ENCODE data around the gene DLG2.

Gene DLG2

DNA sequence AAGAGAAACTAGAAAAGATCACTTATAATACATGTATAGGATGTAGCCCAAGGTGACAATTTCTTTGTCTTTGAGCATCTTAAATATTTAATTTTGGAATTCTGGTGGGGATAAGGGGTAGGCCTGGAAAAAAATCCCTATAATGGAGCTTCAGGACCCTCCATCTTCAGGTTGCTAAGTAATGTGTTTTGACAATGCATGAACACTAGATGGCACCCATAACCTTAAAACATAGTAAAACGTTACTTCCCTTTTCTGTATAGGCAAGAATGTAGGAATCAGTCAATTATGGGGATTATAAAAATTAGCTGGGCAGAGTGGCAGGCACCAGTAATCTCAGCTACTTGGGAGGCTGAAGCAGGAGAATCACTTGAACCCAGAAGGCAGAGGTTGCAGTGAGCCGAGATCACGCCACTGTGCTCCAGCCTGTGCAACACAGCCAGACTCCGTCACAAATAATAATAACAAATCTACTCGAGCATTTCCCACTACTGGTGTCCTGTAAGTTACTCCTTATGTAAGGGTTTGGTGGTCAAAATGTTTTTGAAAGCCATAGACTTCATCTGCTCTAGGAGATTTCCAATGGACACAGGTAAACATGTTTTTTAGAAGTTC, 1799.1 kb downstream of the DLG2 start:
- Histone ChIP-seq H3K4me1 (ENCODE audit: insufficient read depth, low read length) (no peaks in the 10 kb centered on the region), H3K36me3 (ENCODE audit: insufficient read depth, low read length) (no peaks in the 10 kb centered on the region), H3K9ac (ENCODE audit: low read length) (no peak overlapping the region), H3K27me3 (ENCODE audit: control insufficient read depth in 1 of 2, insufficient read depth in 2 of 2, low read length in 2 of 2) (no peaks in the 10 kb centered on the region), H3K4me3 (ENCODE audit: low read depth in 1 of 2, low read length in 2 of 2) (peak overlapping the region; percentile 34 to 41), H3K27ac (ENCODE audit: low read depth, low read length) (no peak overlapping the region), H3K9me3 (ENCODE audit: low read length) (no peaks in the 10 kb centered on the region)

DNA sequence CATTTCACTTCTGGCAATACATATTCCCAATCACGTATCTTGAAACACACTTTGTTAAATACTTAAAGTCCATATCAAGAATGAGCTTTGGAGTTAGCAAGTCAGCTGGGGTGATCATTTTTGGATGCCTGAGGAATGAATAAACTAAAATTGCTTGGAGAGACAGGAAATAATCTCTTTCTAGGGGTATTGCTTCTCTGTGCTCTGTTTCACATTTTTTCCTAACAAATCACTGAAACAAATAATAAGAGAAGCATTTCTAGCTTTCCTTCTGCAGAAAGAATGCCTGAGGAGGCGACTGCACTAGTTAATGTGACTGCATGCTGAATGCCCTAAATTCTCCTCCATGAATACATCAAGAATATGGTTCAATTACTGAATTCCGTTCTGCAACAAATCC, 1799.6 kb downstream of the DLG2 start:
- H3K36me3 ChIP-seq (ENCODE audit: insufficient read depth, low read length): no peaks in the 10 kb centered on the region
- no peaks in the 10 kb centered on the region for H3K27me3 ChIP-seq (ENCODE audit: control insufficient read depth in 1 of 2, insufficient read depth in 2 of 2, low read length in 2 of 2)
- no peak overlapping the region for H3K9ac ChIP-seq (ENCODE audit: low read length)
- H3K9me3 ChIP-seq (ENCODE audit: low read length): no peaks in the 10 kb centered on the region
- no peak overlapping the region for H3K4me3 ChIP-seq (ENCODE audit: low read depth in 1 of 2, low read length in 2 of 2)
- no peaks in the 10 kb centered on the region for H3K4me1 ChIP-seq (ENCODE audit: insufficient read depth, low read length)
- no peak overlapping the region for H3K27ac ChIP-seq (ENCODE audit: low read depth, low read length)

DNA sequence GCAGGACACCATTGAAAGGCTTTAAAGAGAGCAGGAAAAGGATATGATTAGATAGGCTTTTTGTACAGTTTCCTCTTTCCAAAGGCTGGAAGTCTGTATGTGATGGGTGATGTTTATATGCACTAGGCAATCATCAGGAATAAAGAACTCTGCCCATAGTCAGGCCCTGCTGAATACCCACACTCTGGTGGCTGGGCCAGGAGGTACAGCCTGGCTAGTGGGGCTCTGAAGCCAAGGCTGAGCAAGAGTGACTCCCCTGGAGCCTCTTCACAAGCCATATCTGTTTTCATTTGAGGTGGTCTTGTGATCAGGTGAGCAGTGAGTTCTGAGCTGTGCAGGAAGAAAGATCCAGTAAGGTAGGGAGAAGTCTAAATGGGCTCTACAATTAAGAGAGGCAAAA, 1801.1 kb downstream of the DLG2 start:
- Histone ChIP-seq H3K27ac (ENCODE audit: low read depth, low read length) (no peak overlapping the region), H3K4me3 (ENCODE audit: low read depth in 1 of 2, low read length in 2 of 2) (no peak overlapping the region), H3K36me3 (ENCODE audit: insufficient read depth, low read length) (no peaks in the 10 kb centered on the region), H3K27me3 (ENCODE audit: control insufficient read depth in 1 of 2, insufficient read depth in 2 of 2, low read length in 2 of 2) (no peaks in the 10 kb centered on the region), H3K9ac (ENCODE audit: low read length) (no peak overlapping the region), H3K9me3 (ENCODE audit: low read length) (no peaks in the 10 kb centered on the region), H3K4me1 (ENCODE audit: insufficient read depth, low read length) (no peaks in the 10 kb centered on the region)

DNA sequence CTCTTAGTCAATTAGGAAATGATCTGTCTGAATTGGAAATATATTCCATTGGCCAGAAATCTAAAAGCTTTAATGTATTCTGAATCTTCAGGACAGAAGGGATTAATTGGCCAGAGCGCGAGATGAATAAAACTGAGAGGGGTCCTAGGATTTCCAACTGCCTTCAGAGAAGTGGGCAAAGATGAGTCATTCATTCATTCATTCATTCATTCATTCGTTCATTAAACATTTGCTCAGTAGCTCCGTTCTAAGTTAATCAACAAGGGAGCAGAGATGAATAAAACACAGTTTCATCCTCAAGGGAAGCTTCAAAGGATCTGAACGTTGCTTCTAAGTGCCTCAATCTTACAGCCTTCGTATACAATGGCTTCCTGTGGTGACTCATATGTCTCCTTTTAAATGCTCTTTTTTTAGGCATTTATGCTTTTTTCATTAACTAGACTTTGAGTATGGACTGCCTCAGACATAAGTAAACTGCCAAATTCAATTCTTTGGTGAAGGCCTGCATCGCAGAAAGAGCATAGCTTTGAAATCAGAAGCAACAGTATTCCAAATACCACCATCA, 1803.6 kb downstream of the DLG2 start:
- no peaks in the 10 kb centered on the region for H3K9me3 ChIP-seq (ENCODE audit: low read length)
- no peak overlapping the region for H3K4me3 ChIP-seq (ENCODE audit: low read depth in 1 of 2, low read length in 2 of 2)
- H3K27ac ChIP-seq (ENCODE audit: low read depth, low read length): no peak overlapping the region
- H3K27me3 ChIP-seq (ENCODE audit: control insufficient read depth in 1 of 2, insufficient read depth in 2 of 2, low read length in 2 of 2): no peaks in the 10 kb centered on the region
- H3K4me1 ChIP-seq (ENCODE audit: insufficient read depth, low read length): no peaks in the 10 kb centered on the region
- no peak overlapping the region for H3K9ac ChIP-seq (ENCODE audit: low read length)
- no peaks in the 10 kb centered on the region for H3K36me3 ChIP-seq (ENCODE audit: insufficient read depth, low read length)

DNA sequence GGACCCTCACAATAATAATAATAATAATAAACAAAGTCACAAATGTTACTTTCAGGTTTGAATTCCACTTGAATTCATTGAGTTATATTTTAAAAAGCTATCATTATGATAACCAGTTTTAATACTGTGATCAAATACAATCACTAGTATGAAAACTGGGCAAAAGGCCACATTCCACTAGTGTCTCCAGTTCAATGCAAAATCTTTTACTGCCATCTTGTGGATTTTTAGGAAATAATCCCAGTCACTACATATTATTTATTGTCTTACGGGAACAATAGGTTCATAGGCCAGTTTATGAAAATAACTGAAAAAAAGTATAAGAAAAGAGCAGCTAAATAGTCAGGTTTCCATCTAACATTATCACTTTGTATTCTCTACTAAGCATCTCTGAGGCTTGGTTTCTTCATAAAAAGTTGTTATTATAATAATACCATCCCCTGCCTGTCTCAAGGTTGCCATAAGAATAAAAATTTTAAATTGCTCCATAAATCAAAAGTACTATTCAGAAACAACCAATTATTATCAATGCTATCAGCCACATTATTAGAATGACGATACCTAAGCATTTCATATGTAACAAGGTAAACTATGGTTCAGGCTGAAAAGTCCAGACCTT, 1807.1 kb downstream of the DLG2 start:
- H3K9ac ChIP-seq (ENCODE audit: low read length): no peak overlapping the region
- H3K27ac ChIP-seq (ENCODE audit: low read depth, low read length): no peak overlapping the region
- no peaks in the 10 kb centered on the region for H3K36me3 ChIP-seq (ENCODE audit: insufficient read depth, low read length)
- no peaks in the 10 kb centered on the region for H3K9me3 ChIP-seq (ENCODE audit: low read length)
- no peak overlapping the region for H3K4me3 ChIP-seq (ENCODE audit: low read depth in 1 of 2, low read length in 2 of 2)
- H3K4me1 ChIP-seq (ENCODE audit: insufficient read depth, low read length): no peaks in the 10 kb centered on the region
- no peaks in the 10 kb centered on the region for H3K27me3 ChIP-seq (ENCODE audit: control insufficient read depth in 1 of 2, insufficient read depth in 2 of 2, low read length in 2 of 2)

DNA sequence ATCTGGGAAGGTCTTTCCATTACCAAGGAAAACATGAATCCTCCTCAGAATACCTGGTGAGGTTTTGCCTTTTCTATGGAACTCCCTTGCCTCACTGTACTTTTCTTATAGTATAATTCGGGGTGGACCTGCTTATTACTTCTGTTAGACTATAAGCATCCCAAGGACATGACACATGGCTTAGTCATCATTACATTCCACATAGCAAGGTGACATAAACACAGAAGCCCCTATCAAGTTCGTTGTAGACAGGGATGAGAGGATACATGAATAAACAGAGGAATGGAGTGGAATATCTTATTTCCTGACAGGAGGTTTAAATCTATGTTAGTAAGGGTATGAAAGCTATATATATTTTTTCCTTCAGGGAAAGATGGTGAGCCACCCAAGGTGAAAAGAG, 1808.8 kb downstream of the DLG2 start:
- H3K9me3 ChIP-seq (ENCODE audit: low read length): no peaks in the 10 kb centered on the region
- no peaks in the 10 kb centered on the region for H3K27me3 ChIP-seq (ENCODE audit: control insufficient read depth in 1 of 2, insufficient read depth in 2 of 2, low read length in 2 of 2)
- H3K27ac ChIP-seq (ENCODE audit: low read depth, low read length): no peak overlapping the region
- no peak overlapping the region for H3K4me3 ChIP-seq (ENCODE audit: low read depth in 1 of 2, low read length in 2 of 2)
- no peaks in the 10 kb centered on the region for H3K36me3 ChIP-seq (ENCODE audit: insufficient read depth, low read length)
- no peaks in the 10 kb centered on the region for H3K4me1 ChIP-seq (ENCODE audit: insufficient read depth, low read length)
- no peak overlapping the region for H3K9ac ChIP-seq (ENCODE audit: low read length)

DNA sequence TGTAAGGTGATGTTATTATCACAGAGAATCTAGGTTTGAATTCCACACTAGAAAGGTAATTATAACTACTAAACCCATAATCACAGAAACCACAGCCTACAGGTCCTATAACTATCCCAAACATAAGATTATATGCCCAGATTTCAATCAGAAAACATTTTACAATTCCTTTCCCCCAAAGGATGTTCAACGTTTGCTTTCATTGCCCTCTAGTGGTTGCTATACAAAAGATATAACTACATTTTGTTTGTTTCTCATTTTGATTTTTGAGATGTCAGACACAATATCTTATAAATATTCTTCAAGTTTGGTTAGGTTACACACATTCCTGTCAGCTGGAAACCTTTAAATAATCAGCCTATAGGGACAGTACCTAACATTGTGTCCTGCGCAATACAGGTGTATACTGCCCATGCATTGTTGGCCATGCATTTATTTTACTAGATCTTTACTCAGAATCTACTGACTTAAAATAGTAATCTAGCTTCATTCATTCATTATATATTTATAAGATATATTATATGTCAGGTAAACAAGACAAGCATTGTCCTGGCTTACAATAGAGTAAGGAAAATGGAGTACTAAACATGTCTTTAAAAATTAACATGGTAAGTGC, 1810.5 kb downstream of the DLG2 start:
- Histone ChIP-seq H3K27me3 (ENCODE audit: control insufficient read depth in 1 of 2, insufficient read depth in 2 of 2, low read length in 2 of 2) (no peaks in the 10 kb centered on the region), H3K27ac (ENCODE audit: low read depth, low read length) (no peak overlapping the region), H3K36me3 (ENCODE audit: insufficient read depth, low read length) (no peaks in the 10 kb centered on the region), H3K9me3 (ENCODE audit: low read length) (no peaks in the 10 kb centered on the region), H3K9ac (ENCODE audit: low read length) (no peak overlapping the region), H3K4me3 (ENCODE audit: low read depth in 1 of 2, low read length in 2 of 2) (no peak overlapping the region), H3K4me1 (ENCODE audit: insufficient read depth, low read length) (no peaks in the 10 kb centered on the region)

DNA sequence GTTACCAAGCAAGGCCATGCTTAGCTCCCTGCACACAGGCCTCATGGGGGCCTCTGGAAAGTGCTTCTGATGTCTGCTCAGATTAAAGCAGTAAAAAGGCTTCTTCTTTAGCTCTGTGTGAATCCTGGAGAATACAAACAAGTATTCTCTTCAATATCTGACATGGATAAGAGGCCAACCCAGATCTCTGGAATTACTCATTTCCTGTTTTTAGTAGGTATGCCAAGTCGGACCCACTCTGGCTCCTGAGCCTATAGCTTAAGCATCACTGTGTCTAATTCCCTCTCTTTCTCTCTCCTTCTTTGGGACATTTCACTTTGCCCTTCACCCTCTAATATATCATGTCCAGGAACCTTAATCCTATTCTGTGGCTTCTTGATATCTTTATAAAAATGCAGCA, 1811.4 kb downstream of the DLG2 start:
- no peaks in the 10 kb centered on the region for H3K27me3 ChIP-seq (ENCODE audit: control insufficient read depth in 1 of 2, insufficient read depth in 2 of 2, low read length in 2 of 2)
- no peaks in the 10 kb centered on the region for H3K4me1 ChIP-seq (ENCODE audit: insufficient read depth, low read length)
- no peaks in the 10 kb centered on the region for H3K36me3 ChIP-seq (ENCODE audit: insufficient read depth, low read length)
- no peak overlapping the region for H3K9ac ChIP-seq (ENCODE audit: low read length)
- H3K9me3 ChIP-seq (ENCODE audit: low read length): no peaks in the 10 kb centered on the region
- no peak overlapping the region for H3K27ac ChIP-seq (ENCODE audit: low read depth, low read length)
- no peak overlapping the region for H3K4me3 ChIP-seq (ENCODE audit: low read depth in 1 of 2, low read length in 2 of 2)

DNA sequence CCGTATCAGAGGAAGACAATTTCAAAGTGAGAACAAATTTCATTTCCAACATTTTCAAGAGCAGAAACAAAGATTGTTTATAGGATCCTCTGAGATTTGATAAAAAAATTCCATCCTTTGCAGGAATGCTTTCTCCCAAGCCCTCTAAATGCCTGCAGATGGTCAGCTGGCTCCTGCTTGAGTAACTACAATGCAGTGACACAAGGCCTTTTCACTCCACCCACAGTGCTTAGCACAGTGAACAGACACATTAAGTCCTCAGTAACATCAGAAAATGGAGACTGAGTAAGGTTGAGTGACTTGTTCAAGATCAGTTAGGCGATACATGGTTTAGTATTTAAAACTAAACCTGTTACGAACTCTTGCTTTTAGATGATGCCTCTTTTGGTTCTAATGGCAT, 1813.8 kb downstream of the DLG2 start:
- Histone ChIP-seq H3K27ac (ENCODE audit: low read depth, low read length) (no peak overlapping the region), H3K36me3 (ENCODE audit: insufficient read depth, low read length) (no peaks in the 10 kb centered on the region), H3K27me3 (ENCODE audit: control insufficient read depth in 1 of 2, insufficient read depth in 2 of 2, low read length in 2 of 2) (no peaks in the 10 kb centered on the region), H3K9ac (ENCODE audit: low read length) (no peak overlapping the region), H3K4me3 (ENCODE audit: low read depth in 1 of 2, low read length in 2 of 2) (no peak overlapping the region), H3K4me1 (ENCODE audit: insufficient read depth, low read length) (peaks cover 13% of the 10 kb centered on the region), H3K9me3 (ENCODE audit: low read length) (no peaks in the 10 kb centered on the region)

DNA sequence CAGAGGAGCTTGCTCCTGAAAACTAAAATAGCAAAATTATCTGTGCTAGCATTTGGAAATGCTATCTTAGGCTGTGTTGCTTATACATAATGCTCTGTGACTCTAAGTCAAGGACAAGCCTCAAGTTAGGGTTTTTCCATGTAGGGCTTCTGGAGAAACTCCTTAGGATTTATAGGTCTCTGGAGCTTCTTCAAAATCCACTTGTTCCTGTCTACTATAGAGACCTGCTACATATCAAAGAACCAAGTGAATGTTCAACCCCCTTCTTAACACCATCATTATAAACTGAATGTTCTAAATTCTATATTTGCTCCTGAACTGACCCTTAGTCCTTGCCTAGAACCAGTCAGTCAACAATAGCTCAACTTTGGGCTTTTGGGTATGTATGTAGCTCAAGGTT, 1817.9 kb downstream of the DLG2 start:
- Histone ChIP-seq H3K27me3 (ENCODE audit: control insufficient read depth in 1 of 2, insufficient read depth in 2 of 2, low read length in 2 of 2) (no peaks in the 10 kb centered on the region), H3K9ac (ENCODE audit: low read length) (no peak overlapping the region), H3K4me1 (ENCODE audit: insufficient read depth, low read length) (peaks cover 15% of the 10 kb centered on the region), H3K36me3 (ENCODE audit: insufficient read depth, low read length) (no peaks in the 10 kb centered on the region), H3K27ac (ENCODE audit: low read depth, low read length) (no peak overlapping the region), H3K9me3 (ENCODE audit: low read length) (no peaks in the 10 kb centered on the region), H3K4me3 (ENCODE audit: low read depth in 1 of 2, low read length in 2 of 2) (no peak overlapping the region)

DNA sequence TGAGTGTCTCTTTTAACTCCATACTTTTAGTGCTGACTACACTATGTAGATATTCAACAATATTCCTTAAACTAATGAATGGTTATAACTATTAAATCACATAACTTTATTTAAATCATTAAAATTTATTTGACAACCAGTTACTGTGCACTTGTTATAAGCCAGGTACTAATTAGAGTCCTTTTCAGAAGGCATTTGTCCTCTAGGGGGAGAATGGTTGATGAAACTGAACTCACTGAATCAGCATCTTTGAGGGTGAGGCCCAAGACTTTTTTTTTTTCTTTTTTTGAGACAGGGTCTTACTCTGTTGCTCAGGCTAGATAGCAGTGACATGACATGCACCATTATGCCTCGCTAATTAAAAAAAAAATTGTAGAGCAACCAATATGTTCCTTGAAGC, 1825.3 kb downstream of the DLG2 start:
- H3K27me3 ChIP-seq (ENCODE audit: control insufficient read depth in 1 of 2, insufficient read depth in 2 of 2, low read length in 2 of 2): no peaks in the 10 kb centered on the region
- H3K9me3 ChIP-seq (ENCODE audit: low read length): no peaks in the 10 kb centered on the region
- no peak overlapping the region for H3K27ac ChIP-seq (ENCODE audit: low read depth, low read length)
- H3K36me3 ChIP-seq (ENCODE audit: insufficient read depth, low read length): no peaks in the 10 kb centered on the region
- no peaks in the 10 kb centered on the region for H3K4me1 ChIP-seq (ENCODE audit: insufficient read depth, low read length)
- H3K4me3 ChIP-seq (ENCODE audit: low read depth in 1 of 2, low read length in 2 of 2): no peak overlapping the region
- no peak overlapping the region for H3K9ac ChIP-seq (ENCODE audit: low read length)

DNA sequence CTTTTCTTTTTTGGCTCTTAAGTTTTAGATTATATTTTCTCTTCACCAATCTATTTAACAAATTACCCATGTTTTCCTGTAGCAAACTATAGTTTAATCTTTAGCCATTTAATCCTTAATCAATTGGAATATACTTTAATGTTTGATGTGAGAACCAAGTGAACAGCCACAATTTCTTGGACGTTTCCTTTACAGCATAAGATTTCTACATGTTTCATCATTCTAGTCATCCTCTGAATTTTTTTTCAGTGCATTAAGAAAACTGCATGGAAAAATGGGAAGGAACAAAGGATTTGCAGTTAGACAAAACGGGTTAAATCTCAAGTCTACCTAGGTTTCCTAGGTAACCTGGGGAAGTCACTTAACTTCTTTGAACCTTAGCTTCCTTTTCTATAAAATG, 1833.8 kb downstream of the DLG2 start:
- no peak overlapping the region for H3K4me3 ChIP-seq (ENCODE audit: low read depth in 1 of 2, low read length in 2 of 2)

More for the DNA sequence above, 1833.8 kb downstream of the DLG2 start:
- H3K36me3 ChIP-seq (ENCODE audit: insufficient read depth, low read length): no peaks in the 10 kb centered on the region
- no peak overlapping the region for H3K27ac ChIP-seq (ENCODE audit: low read depth, low read length)
- no peak overlapping the region for H3K9ac ChIP-seq (ENCODE audit: low read length)
- no peaks in the 10 kb centered on the region for H3K4me1 ChIP-seq (ENCODE audit: insufficient read depth, low read length)
- no peaks in the 10 kb centered on the region for H3K27me3 ChIP-seq (ENCODE audit: control insufficient read depth in 1 of 2, insufficient read depth in 2 of 2, low read length in 2 of 2)
- H3K9me3 ChIP-seq (ENCODE audit: low read length): no peaks in the 10 kb centered on the region
